ENCODE results near the gene THUMPD2. TPM values are rescaled to one million over a fixed set of nuclear protein-coding genes. Genes with fewer than 3 reads are reported as not detected.

The THUMPD2 gene
- total RNA-seq, 4 donors from 2014 or later: 4.6 to 11.2 (median 8.6) TPM

DNA sequence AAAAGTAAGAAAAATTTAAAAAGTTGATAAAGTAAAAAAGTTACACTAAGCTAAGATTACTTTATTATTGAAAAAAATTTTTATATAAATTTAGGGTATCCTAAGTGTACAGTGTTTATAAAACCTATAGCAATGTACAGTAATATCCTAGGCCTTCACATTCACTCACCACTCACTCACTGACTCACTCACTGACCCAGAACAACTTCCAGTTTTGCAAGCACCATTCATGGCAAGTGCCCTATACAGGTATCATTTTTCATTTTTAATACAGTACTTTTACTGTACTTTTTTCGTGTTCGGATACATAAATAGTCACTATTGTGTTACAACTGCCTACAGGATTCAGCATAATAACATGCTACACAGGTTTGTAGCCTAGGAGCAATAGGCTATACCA lies 8.9 kb upstream of the THUMPD2 start:
- in situ Hi-C loops (cut with MboI; ENCODE audit: low sequenced_read_pairs in 4 of 4): no loop called here
- no peaks in the 10 kb centered on the region for H3K4me1 ChIP-seq
- no peak for ATAC-seq
- no peak overlapping the region for H3K27ac ChIP-seq
- no peak for DNase-seq
- H3K36me3 ChIP-seq: no peaks in the 10 kb centered on the region
- H3K27me3 ChIP-seq: no peaks in the 10 kb centered on the region
- intact Hi-C loops (cut with DNase I; ENCODE audit: low total_unique reads): no loop called here
- H3K4me3 ChIP-seq: no peak overlapping the region
- H3K9me3 ChIP-seq: no peaks in the 10 kb centered on the region
- TF ChIP-seq POLR2A (IDR thresholded peaks at IDR 0.05) (no peak), CTCF (IDR thresholded peaks at IDR 0.05 in 4 of 5, conservative IDR thresholded peaks at IDR 0.05 in 1 of 5) (no peak)

- H3K4me1 ChIP-seq: no peaks in the 10 kb centered on the region
- H3K9me3 ChIP-seq: no peaks in the 10 kb centered on the region
- no peaks in the 10 kb centered on the region for H3K36me3 ChIP-seq
- TF ChIP-seq POLR2A (IDR thresholded peaks at IDR 0.05) (no peak), CTCF (IDR thresholded peaks at IDR 0.05 in 4 of 5, conservative IDR thresholded peaks at IDR 0.05 in 1 of 5) (no peak)
- H3K27ac ChIP-seq: no peak overlapping the region
- no peak for ATAC-seq
- no peak overlapping the region for H3K4me3 ChIP-seq
- H3K27me3 ChIP-seq: no peaks in the 10 kb centered on the region
- intact Hi-C loops (cut with DNase I; ENCODE audit: low total_unique reads) (no loop called here), in situ Hi-C loops (cut with MboI; ENCODE audit: low sequenced_read_pairs in 4 of 4) (no loop called here)
- DNase-seq: no peak
These were observed 7.9 kb upstream of the THUMPD2 start for GRCh38 chr2:39786761-39787522.

- H3K36me3 ChIP-seq: no peaks in the 10 kb centered on the region
- no peaks in the 10 kb centered on the region for H3K27me3 ChIP-seq
- TF ChIP-seq CTCF (IDR thresholded peaks at IDR 0.05 in 4 of 5, conservative IDR thresholded peaks at IDR 0.05 in 1 of 5): no peak
- no peak for TF ChIP-seq POLR2A (IDR thresholded peaks at IDR 0.05)
- H3K9me3 ChIP-seq: no peaks in the 10 kb centered on the region
- in situ Hi-C loops (cut with MboI; ENCODE audit: low sequenced_read_pairs in 4 of 4) (no loop called here), intact Hi-C loops (cut with DNase I; ENCODE audit: low total_unique reads) (no loop called here)
- DNase-seq (no peak), ATAC-seq (no peak)
- H3K27ac ChIP-seq: no peak overlapping the region
- H3K4me1 ChIP-seq: peaks cover 7 to 11% of the 10 kb centered on the region in 2 donors
- H3K4me3 ChIP-seq: no peak overlapping the region
These were observed 3.5 kb upstream of the THUMPD2 start for GRCh38 chr2:39782591-39782990.

GRCh38 chr2:39781697-39782096 lies 2.6 kb upstream of the THUMPD2 start:
- Histone ChIP-seq H3K27ac (no peak overlapping the region), H3K4me1 (peaks cover 14 to 20% of the 10 kb centered on the region in 2 donors), H3K36me3 (no peaks in the 10 kb centered on the region), H3K4me3 (no peak overlapping the region), H3K27me3 (no peaks in the 10 kb centered on the region), H3K9me3 (no peaks in the 10 kb centered on the region)
- in situ Hi-C loops (cut with MboI; ENCODE audit: low sequenced_read_pairs in 4 of 4) (no loop called here), intact Hi-C loops (cut with DNase I; ENCODE audit: low total_unique reads) (no loop called here)
- ATAC-seq (no peak), DNase-seq (no peak)
- TF ChIP-seq POLR2A (IDR thresholded peaks at IDR 0.05) (no peak), CTCF (IDR thresholded peaks at IDR 0.05 in 4 of 5, conservative IDR thresholded peaks at IDR 0.05 in 1 of 5) (no peak)

Measured in gastrocnemius medialis (tissue), 4 donors.